H9 (cell line): Measurements from ENCODE around the gene ARHGAP15. TPM values are rescaled to one million over a fixed set of nuclear protein-coding genes. Genes with fewer than 3 reads are reported as not detected.

Source experiments
- DNase-seq: peaks from one replicate; pipeline ENCODE4 v3.0.0-alpha.2; 2017
- H2AFZ ChIP-seq: one replicate; pipeline ENCODE4 v1.6.1; 2013; ENCODE audit warnings: mild to moderate bottlenecking, low read length, control low read depth, moderate library complexity
- H2AK5ac ChIP-seq: 2 replicates; pipeline ENCODE4 v1.6.1; 2013; ENCODE audit warnings: low read length, control low read depth, mixed read lengths; ENCODE audit not compliant: insufficient read length
- H2BK120ac ChIP-seq: one replicate; pipeline ENCODE4 v1.6.1; 2013; ENCODE audit warnings: low read depth, mild to moderate bottlenecking, low read length, control low read depth, inconsistent platforms; ENCODE audit not compliant: poor library complexity, severe bottlenecking
- H2BK12ac ChIP-seq: 2 replicates; pipeline ENCODE4 v1.6.1; 2013; ENCODE audit warnings: low read length, control low read depth, mixed read lengths, low read depth; ENCODE audit not compliant: insufficient read length
- H2BK15ac ChIP-seq: 2 replicates; pipeline ENCODE4 v1.6.1; 2013; ENCODE audit warnings: low read depth, low read length, control low read depth
- H2BK20ac ChIP-seq: one replicate; pipeline ENCODE4 v1.6.1; 2013; ENCODE audit warnings: low read depth, mild to moderate bottlenecking, low read length, control low read depth, inconsistent platforms; ENCODE audit not compliant: poor library complexity, severe bottlenecking
- H2BK5ac ChIP-seq: 2 replicates; pipeline ENCODE4 v1.6.1; 2013; ENCODE audit warnings: low read length, control low read depth, mixed read lengths; ENCODE audit not compliant: insufficient read length
- H3K14ac ChIP-seq: 2 replicates; pipeline ENCODE4 v1.6.1; 2013; ENCODE audit warnings: low read length, control low read depth; ENCODE audit not compliant: insufficient read depth
- H3K18ac ChIP-seq: 2 replicates; pipeline ENCODE4 v1.6.1; 2013; ENCODE audit warnings: low read depth, mild to moderate bottlenecking, mixed read lengths, low read length, control low read depth; ENCODE audit not compliant: insufficient read length
- H3K23ac ChIP-seq: 2 replicates; pipeline ENCODE4 v1.6.1; 2013; ENCODE audit warnings: low read length, control low read depth, mixed read lengths, low read depth; ENCODE audit not compliant: insufficient read length
- H3K23me2 ChIP-seq: 2 replicates; pipeline ENCODE4 v1.6.1; 2013; ENCODE audit warnings: low read depth, mild to moderate bottlenecking, mixed read lengths, low read length, control low read depth; ENCODE audit not compliant: insufficient read length, poor library complexity, severe bottlenecking
- H3K27ac ChIP-seq: 2 replicates; pipeline ENCODE4 v1.5.1; 2013; ENCODE audit warnings: low read length, control low read depth, mixed read lengths, low read depth; ENCODE audit not compliant: insufficient read length
- H3K27me3 ChIP-seq: 2 replicates; pipeline ENCODE4 v1.6.1; 2013; ENCODE audit warnings: low read length, control low read depth, inconsistent platforms; ENCODE audit not compliant: insufficient read depth
- H3K4ac ChIP-seq: 2 replicates; pipeline ENCODE4 v1.6.1; 2013; ENCODE audit warnings: low read depth, mild to moderate bottlenecking, control low read depth, inconsistent platforms, low read length, moderate library complexity
- H3K4me1 ChIP-seq: 2 replicates; pipeline ENCODE4 v1.6.1; 2013; ENCODE audit warnings: low read length, control low read depth, inconsistent platforms; ENCODE audit not compliant: insufficient read depth
- H3K4me2 ChIP-seq: 2 replicates; pipeline ENCODE4 v1.6.1; 2013; ENCODE audit warnings: low read length, control low read depth, mixed read lengths; ENCODE audit not compliant: insufficient read length, insufficient read depth
- H3K56ac ChIP-seq: 2 replicates; pipeline ENCODE4 v1.6.1; 2013; ENCODE audit warnings: low read depth, mild to moderate bottlenecking, mixed read lengths, low read length, control low read depth; ENCODE audit not compliant: insufficient read length
- H3K79me1 ChIP-seq: 2 replicates; pipeline ENCODE4 v1.6.1; 2013; ENCODE audit warnings: low read depth, mild to moderate bottlenecking, moderate library complexity, low read length, control low read depth, inconsistent platforms; ENCODE audit not compliant: insufficient read depth, poor library complexity, severe bottlenecking
- H3K79me2 ChIP-seq: 2 replicates; pipeline ENCODE4 v1.6.1; 2013; ENCODE audit warnings: low read length, control low read depth, inconsistent platforms; ENCODE audit not compliant: insufficient read depth
- H3K9ac ChIP-seq: 2 replicates; pipeline ENCODE4 v1.6.1; 2013; ENCODE audit warnings: low read length, control low read depth, mixed read lengths; ENCODE audit not compliant: insufficient read length; ENCODE audit errors: extremely low read depth
- H3K9me3 ChIP-seq: one replicate; pipeline ENCODE4 v1.6.1; 2013; ENCODE audit warnings: low read depth, low read length, inconsistent platforms; ENCODE audit not compliant: control insufficient read depth
- H3T11ph ChIP-seq: one replicate; pipeline ENCODE4 v1.6.1; 2013; ENCODE audit warnings: mild to moderate bottlenecking, low read length, control low read depth, inconsistent platforms
- H4K20me1 ChIP-seq: one replicate; pipeline ENCODE4 v1.6.1; 2013; ENCODE audit not compliant: control insufficient read depth, insufficient read length, insufficient read depth
- H4K5ac ChIP-seq: 2 replicates; pipeline ENCODE4 v1.6.1; 2013; ENCODE audit warnings: low read depth, mild to moderate bottlenecking, mixed read lengths, low read length, control low read depth; ENCODE audit not compliant: insufficient read length
- H4K8ac ChIP-seq: replicated peaks from 2 replicates; pipeline ENCODE4 v1.6.1; 2013; ENCODE audit warnings: low read length, control low read depth, mixed read lengths, low read depth; ENCODE audit not compliant: insufficient read length
- H4K91ac ChIP-seq: 2 replicates; pipeline ENCODE4 v1.6.1; 2013; ENCODE audit warnings: low read depth, mild to moderate bottlenecking, moderate library complexity, mixed read lengths, low read length, control low read depth; ENCODE audit not compliant: insufficient read length
- H3K27ac Mint-ChIP-seq, 3 experiments: 2 replicates in 2 of 3; 3 replicates in 1 of 3; pipeline ENCODE4 v1.8.0; 2020 to 2021; ENCODE audit warnings: mixed read lengths in 3 of 3, mild to moderate bottlenecking in 1 of 3, moderate library complexity in 1 of 3
- H3K27me3 Mint-ChIP-seq: 2 replicates; pipeline ENCODE4 v1.8.0; 2021; ENCODE audit warnings: low read depth, mild to moderate bottlenecking, moderate library complexity, mixed read lengths
- H3K36me3 Mint-ChIP-seq, 3 experiments: 2 replicates in 2 of 3; 3 replicates in 1 of 3; pipeline ENCODE4 v1.8.0; 2020 to 2021; ENCODE audit warnings: low read depth in 3 of 3, mixed read lengths in 3 of 3; ENCODE audit not compliant: insufficient read depth in 1 of 3
- H3K4me1 Mint-ChIP-seq, 2 experiments: 2 replicates each; pipeline ENCODE4 v1.8.0; 2020; ENCODE audit warnings: mixed read lengths in 2 of 2
- H3K4me3 Mint-ChIP-seq, 2 experiments: 2 replicates in 1 of 2; 3 replicates in 1 of 2; pipeline ENCODE4 v1.8.0; 2020 to 2021; ENCODE audit warnings: mild to moderate bottlenecking in 2 of 2, mixed read lengths in 2 of 2, moderate library complexity in 1 of 2
- H3K9me3 Mint-ChIP-seq, 2 experiments: 2 replicates in 1 of 2; 3 replicates in 1 of 2; pipeline ENCODE4 v1.8.0; 2020; ENCODE audit warnings: mild to moderate bottlenecking in 2 of 2, mixed read lengths in 2 of 2, moderate library complexity in 1 of 2
- total RNA-seq: library from RNA; stranded (reverse); gene quantifications from 2 replicates; pipeline ENCODE4 v1.2.1, GENCODE V29; 2021
- TF ChIP-seq, protein P1 (sequence below): fragments of 200-600 bp; sonication (generic); conservative IDR thresholded peaks from 3 replicates; pipeline ENCODE4 v1.8.0; 2021; ENCODE audit warnings: antibody characterized with exemption, mild to moderate bottlenecking

Gene ARHGAP15
- total RNA-seq, 1 experiment from 2014 or later = not detected

DNA sequence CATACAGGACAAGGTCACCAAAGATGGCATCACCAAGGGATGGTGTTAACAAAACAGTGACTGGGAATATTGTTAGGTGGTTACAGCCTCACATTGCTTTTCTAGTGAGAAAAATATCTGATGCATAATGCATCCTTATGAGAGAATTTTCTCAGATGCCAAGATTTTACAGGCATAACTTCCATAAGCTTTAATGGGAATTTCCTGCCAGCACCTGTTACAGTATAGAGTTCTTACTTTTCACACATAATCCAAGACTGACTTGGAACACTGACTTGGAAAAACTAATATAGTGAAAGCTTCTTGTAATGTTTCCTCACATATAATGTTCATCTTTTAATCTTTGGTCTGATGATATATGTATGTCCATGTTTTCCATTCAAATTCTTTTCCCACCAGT lies 402.8 kb downstream of the ARHGAP15 start:
- Histone ChIP-seq H4K91ac (no peak overlapping the region), H3K27me3 (no peaks in the 10 kb centered on the region), H3K27ac (no peak overlapping the region), H3K79me2 (no peaks in the 10 kb centered on the region), H3K23me2 (no peaks in the 10 kb centered on the region), H3K4ac (no peak overlapping the region), H4K20me1 (no peaks in the 10 kb centered on the region), H3K18ac (no peak overlapping the region), H3K4me1 (no peaks in the 10 kb centered on the region), H3T11ph (no peak overlapping the region), H2BK120ac (no peak overlapping the region), H3K14ac (no peak overlapping the region), H4K5ac (no peak overlapping the region), H2AK5ac (no peak overlapping the region), H3K79me1 (no peaks in the 10 kb centered on the region), H3K9ac (no peak overlapping the region), H3K23ac (no peak overlapping the region), H2AFZ (no peak overlapping the region), H2BK5ac (no peak overlapping the region), H3K4me2 (no peak overlapping the region), H2BK15ac (no peak overlapping the region), H4K8ac (no peak overlapping the region), H3K9me3 (no peaks in the 10 kb centered on the region), H2BK20ac (no peak overlapping the region), H3K56ac (no peak overlapping the region), H2BK12ac (no peak overlapping the region)
- Mint-ChIP-seq H3K27ac (no peak overlapping the region), H3K4me1 (peaks cover 6% of the 10 kb centered on the region in 2 experiments), H3K9me3 (peaks cover 0 to 3% of the 10 kb centered on the region in 2 experiments; a peak in 3 of 5 replicates), H3K36me3 (0 out of 7 replicates have a peak, but pooled peaks cover 0 to under 1% (median 0%) of the 10 kb centered on the region in 3 experiments), H3K27me3 (no peaks in the 10 kb centered on the region), H3K4me3 (no peak overlapping the region)
- TF ChIP-seq, protein P1, sequence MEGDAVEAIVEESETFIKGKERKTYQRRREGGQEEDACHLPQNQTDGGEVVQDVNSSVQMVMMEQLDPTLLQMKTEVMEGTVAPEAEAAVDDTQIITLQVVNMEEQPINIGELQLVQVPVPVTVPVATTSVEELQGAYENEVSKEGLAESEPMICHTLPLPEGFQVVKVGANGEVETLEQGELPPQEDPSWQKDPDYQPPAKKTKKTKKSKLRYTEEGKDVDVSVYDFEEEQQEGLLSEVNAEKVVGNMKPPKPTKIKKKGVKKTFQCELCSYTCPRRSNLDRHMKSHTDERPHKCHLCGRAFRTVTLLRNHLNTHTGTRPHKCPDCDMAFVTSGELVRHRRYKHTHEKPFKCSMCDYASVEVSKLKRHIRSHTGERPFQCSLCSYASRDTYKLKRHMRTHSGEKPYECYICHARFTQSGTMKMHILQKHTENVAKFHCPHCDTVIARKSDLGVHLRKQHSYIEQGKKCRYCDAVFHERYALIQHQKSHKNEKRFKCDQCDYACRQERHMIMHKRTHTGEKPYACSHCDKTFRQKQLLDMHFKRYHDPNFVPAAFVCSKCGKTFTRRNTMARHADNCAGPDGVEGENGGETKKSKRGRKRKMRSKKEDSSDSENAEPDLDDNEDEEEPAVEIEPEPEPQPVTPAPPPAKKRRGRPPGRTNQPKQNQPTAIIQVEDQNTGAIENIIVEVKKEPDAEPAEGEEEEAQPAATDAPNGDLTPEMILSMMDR = no peak
- no peak for DNase-seq
